ENCODE data around the gene APOBEC3A.
"Not testable (repeated sequence)": the region's sequence is repeated elsewhere in the genome, so short reads cannot be mapped to it uniquely, and the experiment has no call there.

Gene APOBEC3A

DNA sequence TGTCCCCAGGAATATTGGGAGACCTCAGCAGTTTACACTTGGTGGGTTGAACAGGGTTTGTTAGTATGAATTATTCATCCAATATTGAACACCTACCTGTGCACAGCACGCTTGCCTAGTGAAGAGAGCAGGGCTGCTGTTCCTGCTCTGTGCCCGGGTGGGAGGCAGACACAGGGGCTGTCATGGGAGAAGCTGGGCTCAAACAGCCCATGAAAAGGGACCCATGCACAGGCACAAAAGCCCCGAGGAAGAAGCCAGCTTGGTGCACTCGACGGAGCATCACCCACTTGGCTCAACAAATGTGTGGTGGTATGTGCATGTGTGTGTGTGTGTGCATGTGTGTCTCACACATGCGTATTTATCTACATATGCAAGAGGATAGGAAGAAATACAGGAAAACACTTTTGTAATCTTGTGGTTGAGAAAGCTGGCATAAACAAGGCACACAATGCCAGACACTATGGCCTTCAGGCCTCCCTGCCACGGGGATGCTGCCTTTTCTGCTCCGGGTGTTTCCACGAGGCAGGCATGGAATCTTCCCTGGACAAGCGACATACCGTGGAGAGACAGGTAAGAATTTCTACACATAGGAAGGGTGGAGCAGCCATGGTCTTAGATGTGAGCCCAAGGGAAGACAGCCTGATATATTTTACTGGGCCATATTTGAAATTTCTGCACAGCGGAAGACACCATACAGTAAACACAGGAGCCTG is 5.0 kb upstream of the APOBEC3A start:
- H3K4me3 ChIP-seq (ENCODE audit: low read depth, low read length): no peak overlapping the region
- no peaks in the 10 kb centered on the region for H3K9me3 ChIP-seq (ENCODE audit: control insufficient read depth, insufficient read depth, low read depth, low read length)
- no peak overlapping the region for H3K27ac ChIP-seq (ENCODE audit: low read depth, low read length)
- H3K9ac ChIP-seq (ENCODE audit: low read length): no peak overlapping the region
- H3K4me1 ChIP-seq (ENCODE audit: control insufficient read depth, insufficient read depth, low read length): no peaks in the 10 kb centered on the region; the same call in 1 of the 2 replicates
- H3K36me3 ChIP-seq (ENCODE audit: control insufficient read depth, insufficient read depth, low read length): no peaks in the 10 kb centered on the region
- H3K27me3 ChIP-seq (ENCODE audit: control insufficient read depth, insufficient read depth, low read length): peaks cover 3% of the 10 kb centered on the region; the same call in 1 of the 2 replicates

DNA sequence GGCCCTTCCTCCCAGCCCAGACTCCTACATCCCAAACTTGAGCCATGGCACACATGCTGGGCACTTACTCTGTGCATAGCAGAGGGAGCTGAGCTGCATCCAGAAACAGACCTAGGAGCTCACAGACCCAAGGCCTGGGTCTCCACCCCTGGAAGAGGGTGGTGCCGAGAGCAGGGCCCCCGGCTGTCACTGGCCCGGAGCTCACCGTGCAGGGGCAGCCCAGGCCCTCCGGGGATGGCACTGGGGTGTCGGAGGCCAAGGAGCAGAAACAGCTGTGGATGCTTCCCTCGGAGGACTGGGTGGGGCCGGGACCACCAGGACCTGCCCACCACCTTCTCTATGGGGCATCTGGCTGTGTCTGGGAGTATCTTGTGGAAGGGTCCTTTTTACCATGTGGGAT is 4.3 kb upstream of the APOBEC3A start:
- H3K27ac ChIP-seq (ENCODE audit: low read depth, low read length): no peak overlapping the region
- H3K36me3 ChIP-seq (ENCODE audit: control insufficient read depth, insufficient read depth, low read length): no peaks in the 10 kb centered on the region
- H3K27me3 ChIP-seq (ENCODE audit: control insufficient read depth, insufficient read depth, low read length): peaks cover under 1% of the 10 kb centered on the region; the same call in 1 of the 2 replicates
- H3K4me3 ChIP-seq (ENCODE audit: low read depth, low read length): no peak overlapping the region
- H3K9me3 ChIP-seq (ENCODE audit: control insufficient read depth, insufficient read depth, low read depth, low read length): no peaks in the 10 kb centered on the region
- no peak overlapping the region for H3K9ac ChIP-seq (ENCODE audit: low read length)
- H3K4me1 ChIP-seq (ENCODE audit: control insufficient read depth, insufficient read depth, low read length): no peaks in the 10 kb centered on the region

DNA sequence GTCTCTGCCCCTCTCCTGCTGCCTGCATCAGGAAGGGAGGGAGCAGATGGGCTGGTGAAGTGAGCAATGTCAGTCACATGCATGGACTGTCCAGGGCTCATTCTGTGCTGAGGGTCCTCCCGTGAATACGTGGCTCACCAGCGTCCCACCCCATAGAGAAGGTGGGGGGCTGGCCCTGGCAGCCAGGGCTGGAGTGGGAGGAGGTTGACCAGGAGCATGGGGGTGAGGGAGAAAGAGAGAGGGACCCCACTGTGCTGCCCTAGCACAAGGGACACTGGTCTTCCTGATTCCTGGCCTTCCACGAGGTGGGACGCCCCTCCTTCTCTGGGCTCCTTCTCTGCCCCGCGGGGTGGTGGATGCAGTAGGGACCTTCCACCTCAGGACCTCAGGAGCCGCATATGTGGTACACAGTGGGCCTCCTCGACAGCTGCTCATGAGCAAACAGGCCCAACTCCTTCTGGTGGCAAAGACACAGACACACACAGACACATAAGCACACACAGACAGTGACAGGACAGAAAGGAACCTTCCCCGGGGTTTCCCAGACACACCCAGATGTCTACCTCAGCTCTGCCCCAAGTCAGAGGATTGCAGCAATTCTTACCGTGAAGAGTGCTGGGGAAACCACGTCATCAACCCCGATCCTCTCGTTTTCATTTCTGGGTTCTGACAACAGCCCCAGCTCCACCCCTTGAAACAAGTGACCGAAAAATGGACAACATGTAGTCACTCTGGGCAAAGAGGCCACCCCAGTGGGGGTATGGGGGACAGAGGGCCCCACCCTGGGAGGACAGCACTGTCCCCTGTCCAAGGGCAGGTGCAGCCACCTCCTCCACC is 3.6 kb upstream of the APOBEC3A start:
- H3K9ac ChIP-seq (ENCODE audit: low read length): no peak overlapping the region
- H3K36me3 ChIP-seq (ENCODE audit: control insufficient read depth, insufficient read depth, low read length): no peaks in the 10 kb centered on the region
- no peak overlapping the region for H3K27ac ChIP-seq (ENCODE audit: low read depth, low read length)
- no peaks in the 10 kb centered on the region for H3K4me1 ChIP-seq (ENCODE audit: control insufficient read depth, insufficient read depth, low read length)
- H3K9me3 ChIP-seq (ENCODE audit: control insufficient read depth, insufficient read depth, low read depth, low read length): no peaks in the 10 kb centered on the region
- peaks cover under 1% of the 10 kb centered on the region; the same call in 1 of the 2 replicates for H3K27me3 ChIP-seq (ENCODE audit: control insufficient read depth, insufficient read depth, low read length)
- no peak overlapping the region for H3K4me3 ChIP-seq (ENCODE audit: low read depth, low read length)

DNA sequence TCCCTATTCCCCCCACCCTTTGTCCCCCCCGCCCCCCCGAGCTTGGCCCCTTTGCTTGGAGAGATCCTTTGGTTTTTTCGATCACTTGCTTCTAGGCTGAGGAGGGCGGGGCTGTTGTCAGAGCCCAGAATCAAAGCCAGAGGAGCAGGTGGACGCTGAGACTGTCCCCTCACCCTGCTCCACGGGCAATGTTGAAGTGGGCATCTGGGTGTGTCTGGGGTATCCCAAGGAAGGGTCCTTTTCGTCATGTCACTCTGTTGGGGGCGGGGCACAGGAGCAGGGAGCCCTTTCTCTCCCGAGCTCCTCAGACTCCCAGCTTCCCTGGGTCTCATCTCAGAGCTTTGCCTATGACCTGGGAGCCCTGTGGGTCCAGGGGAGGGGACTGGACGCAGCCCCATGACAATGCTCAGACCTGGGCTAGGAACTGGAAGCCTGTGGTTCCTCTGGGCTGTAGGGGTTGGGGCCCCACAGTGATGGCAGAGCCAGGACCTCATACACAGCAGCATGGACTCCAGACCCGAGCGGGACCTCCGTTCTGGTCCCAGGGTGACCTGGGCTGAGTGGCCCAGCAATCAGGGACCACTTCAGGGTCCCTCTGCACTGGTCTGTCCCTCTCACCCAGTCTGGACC is 2.9 kb upstream of the APOBEC3A start:
- H3K4me3 ChIP-seq (ENCODE audit: low read depth, low read length): no peak overlapping the region
- no peak overlapping the region for H3K9ac ChIP-seq (ENCODE audit: low read length)
- peaks cover 4% of the 10 kb centered on the region; the same call in 1 of the 2 replicates for H3K27me3 ChIP-seq (ENCODE audit: control insufficient read depth, insufficient read depth, low read length)
- H3K9me3 ChIP-seq (ENCODE audit: control insufficient read depth, insufficient read depth, low read depth, low read length): no peaks in the 10 kb centered on the region
- H3K36me3 ChIP-seq (ENCODE audit: control insufficient read depth, insufficient read depth, low read length): no peaks in the 10 kb centered on the region
- no peak overlapping the region for H3K27ac ChIP-seq (ENCODE audit: low read depth, low read length)
- H3K4me1 ChIP-seq (ENCODE audit: control insufficient read depth, insufficient read depth, low read length): no peaks in the 10 kb centered on the region

DNA sequence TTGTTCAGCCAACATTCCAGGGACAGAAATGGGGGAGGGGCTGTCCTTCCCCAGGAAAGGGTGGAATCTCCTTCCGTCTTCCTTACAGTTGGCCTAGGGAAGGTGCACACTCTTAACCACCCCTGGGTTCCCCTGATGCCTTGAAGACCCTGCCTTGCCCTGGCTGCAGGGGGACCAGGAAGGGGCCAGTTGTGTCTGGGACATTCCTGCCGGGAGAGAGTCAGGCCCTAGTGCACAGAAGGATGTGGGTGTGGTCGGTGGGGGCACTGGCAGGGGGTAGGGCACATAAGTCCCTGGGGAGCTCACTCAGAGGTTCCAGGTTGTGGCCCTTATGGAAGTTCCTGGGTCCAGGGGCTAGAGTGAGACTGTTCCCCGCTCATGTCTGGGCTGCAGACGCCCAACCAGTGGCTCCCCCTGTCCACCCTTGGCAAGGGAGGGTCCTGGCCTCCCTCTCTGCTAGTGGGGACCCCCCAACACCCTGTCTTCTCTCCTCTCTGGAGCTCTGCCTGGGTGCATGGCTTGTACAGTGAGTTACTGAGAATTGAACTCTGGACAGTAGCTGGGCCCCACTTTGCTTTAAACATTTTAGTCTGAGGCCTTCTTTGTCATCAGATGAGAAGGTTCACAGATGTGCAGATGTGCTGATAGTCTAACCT is 2.0 kb upstream of the APOBEC3A start:
- Histone ChIP-seq H3K4me3 (ENCODE audit: low read depth, low read length) (no peak overlapping the region), H3K9ac (ENCODE audit: low read length) (no peak overlapping the region)

DNA sequence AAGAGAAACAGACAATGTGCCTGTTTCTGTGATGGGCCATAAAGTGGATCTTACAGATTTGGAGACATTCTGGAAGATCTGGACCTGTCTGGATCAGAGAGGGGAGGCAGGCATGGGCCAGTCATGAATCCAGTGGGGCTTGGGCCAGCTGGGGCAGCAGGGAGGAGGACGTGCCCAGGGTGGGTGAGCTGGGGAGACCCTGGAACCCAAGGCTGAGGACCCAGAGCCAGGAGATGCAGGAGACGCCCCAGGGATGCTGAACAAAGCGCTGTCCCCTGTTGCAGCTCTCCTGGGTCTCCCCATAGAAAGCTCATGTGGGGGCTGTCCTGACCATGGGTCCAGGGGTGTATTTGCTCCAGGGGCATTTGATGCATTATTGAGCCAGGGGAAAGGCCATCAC is 1.5 kb upstream of the APOBEC3A start:
- Histone ChIP-seq H3K27ac (ENCODE audit: low read depth, low read length) (no peak overlapping the region), H3K4me1 (ENCODE audit: control insufficient read depth, insufficient read depth, low read length) (no peaks in the 10 kb centered on the region), H3K36me3 (ENCODE audit: control insufficient read depth, insufficient read depth, low read length) (no peaks in the 10 kb centered on the region), H3K4me3 (ENCODE audit: low read depth, low read length) (no peak overlapping the region), H3K27me3 (ENCODE audit: control insufficient read depth, insufficient read depth, low read length) (peaks cover 4% of the 10 kb centered on the region; the same call in 1 of the 2 replicates), H3K9ac (ENCODE audit: low read length) (no peak overlapping the region), H3K9me3 (ENCODE audit: control insufficient read depth, insufficient read depth, low read depth, low read length) (no peaks in the 10 kb centered on the region)

More for the DNA sequence above, 2.0 kb upstream of the APOBEC3A start:
- no peaks in the 10 kb centered on the region for H3K36me3 ChIP-seq (ENCODE audit: control insufficient read depth, insufficient read depth, low read length)
- H3K27ac ChIP-seq (ENCODE audit: low read depth, low read length): no peak overlapping the region
- H3K4me1 ChIP-seq (ENCODE audit: control insufficient read depth, insufficient read depth, low read length): no peaks in the 10 kb centered on the region
- H3K27me3 ChIP-seq (ENCODE audit: control insufficient read depth, insufficient read depth, low read length): peaks cover 4% of the 10 kb centered on the region; the same call in 1 of the 2 replicates
- H3K9me3 ChIP-seq (ENCODE audit: control insufficient read depth, insufficient read depth, low read depth, low read length): no peaks in the 10 kb centered on the region

DNA sequence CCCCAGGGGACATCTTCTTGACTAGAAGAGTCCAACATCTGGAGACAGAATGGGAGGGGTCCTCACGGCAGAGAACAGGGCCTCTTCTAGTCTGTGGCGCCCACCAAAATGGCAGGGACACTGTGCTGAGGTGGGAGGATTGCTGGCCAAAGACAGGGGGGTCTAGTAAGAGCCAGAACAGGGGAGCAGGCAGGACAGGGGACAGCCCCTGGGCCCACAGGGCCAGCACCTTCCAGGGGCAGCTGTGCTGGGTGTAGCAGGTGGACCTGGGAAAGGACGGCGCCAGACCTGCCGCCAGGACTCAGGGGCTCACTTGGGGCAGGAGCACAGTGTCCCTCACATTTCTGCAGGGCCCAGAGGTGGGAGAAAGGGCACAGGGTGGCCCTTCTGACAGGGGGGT is 858 bp upstream of the APOBEC3A start:
- Histone ChIP-seq H3K27me3 (ENCODE audit: control insufficient read depth, insufficient read depth, low read length) (peaks cover 4% of the 10 kb centered on the region; the same call in 1 of the 2 replicates), H3K4me1 (ENCODE audit: control insufficient read depth, insufficient read depth, low read length) (no peaks in the 10 kb centered on the region), H3K9me3 (ENCODE audit: control insufficient read depth, insufficient read depth, low read depth, low read length) (no peaks in the 10 kb centered on the region), H3K9ac (ENCODE audit: low read length) (no peak overlapping the region), H3K27ac (ENCODE audit: low read depth, low read length) (no peak overlapping the region), H3K4me3 (ENCODE audit: low read depth, low read length) (no peak overlapping the region), H3K36me3 (ENCODE audit: control insufficient read depth, insufficient read depth, low read length) (no peaks in the 10 kb centered on the region)

DNA sequence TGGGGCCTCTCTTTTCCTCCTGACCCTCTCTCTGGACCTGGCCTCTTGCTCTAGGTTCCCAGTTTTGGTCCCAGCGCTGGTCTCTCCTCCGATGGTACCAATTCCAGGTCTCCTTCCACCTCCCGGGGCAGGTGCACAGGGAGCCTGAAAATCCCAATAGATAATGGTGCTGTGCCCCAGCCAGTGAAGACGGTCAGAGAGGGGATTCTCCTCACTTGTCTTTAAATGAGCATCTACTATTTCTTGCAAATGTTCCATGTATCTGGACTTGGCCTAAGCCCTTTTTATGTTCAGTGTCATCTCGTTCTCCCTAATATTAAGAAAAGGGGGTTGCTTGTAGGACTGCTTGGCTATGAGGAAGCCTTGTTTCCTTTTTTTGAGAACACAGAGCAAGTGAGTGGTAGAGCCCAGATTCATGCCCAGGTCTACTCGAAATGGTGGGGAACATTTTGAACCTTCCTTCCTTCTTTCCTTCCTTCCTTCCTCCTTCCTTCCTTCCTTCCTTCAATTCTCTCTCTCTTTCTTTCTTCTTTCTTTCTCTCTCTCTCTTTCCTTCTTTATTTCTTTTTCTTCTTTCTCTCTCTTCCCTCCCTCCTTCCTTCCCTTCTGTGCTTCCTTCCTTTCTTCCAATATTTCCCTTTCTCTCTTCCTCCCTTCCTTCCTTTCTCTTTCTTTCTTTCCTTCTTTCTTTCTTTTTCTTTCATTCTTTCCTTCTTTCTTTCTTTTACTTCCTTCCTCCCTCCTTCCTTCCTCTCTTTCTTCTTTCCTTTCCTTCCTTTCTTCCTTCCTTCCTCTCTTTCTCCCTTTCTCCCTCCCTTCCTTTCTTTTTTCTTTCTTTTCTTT is 620 bp downstream of the APOBEC3A start:
- no peak overlapping the region for H3K4me3 ChIP-seq (ENCODE audit: low read depth, low read length)
- no peak overlapping the region for H3K9ac ChIP-seq (ENCODE audit: low read length)
- H3K4me1 ChIP-seq (ENCODE audit: control insufficient read depth, insufficient read depth, low read length): no peaks in the 10 kb centered on the region; the same call in 1 of the 2 replicates
- H3K9me3 ChIP-seq (ENCODE audit: control insufficient read depth, insufficient read depth, low read depth, low read length): no peaks in the 10 kb centered on the region
- no peak overlapping the region for H3K27ac ChIP-seq (ENCODE audit: low read depth, low read length)
- H3K36me3 ChIP-seq (ENCODE audit: control insufficient read depth, insufficient read depth, low read length): no peaks in the 10 kb centered on the region
- H3K27me3 ChIP-seq (ENCODE audit: control insufficient read depth, insufficient read depth, low read length): peaks cover 4% of the 10 kb centered on the region; the same call in 1 of the 2 replicates

DNA sequence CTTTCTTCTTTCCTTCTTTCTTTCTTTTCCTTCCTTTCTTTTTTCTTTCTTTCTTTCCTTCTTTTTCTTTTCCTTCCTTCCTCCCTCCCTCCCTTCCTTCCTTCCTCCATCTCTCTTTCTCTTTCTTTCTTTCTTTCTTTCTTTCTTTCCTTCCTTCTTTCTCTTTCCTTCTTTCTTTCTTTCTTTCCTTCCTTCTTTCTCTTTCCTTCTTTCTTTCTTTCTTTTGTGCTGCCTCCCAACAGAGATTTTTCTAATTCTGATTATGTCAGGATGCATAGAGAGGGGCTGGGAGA is 1.2 kb downstream of the APOBEC3A start:
- H3K36me3 ChIP-seq (ENCODE audit: control insufficient read depth, insufficient read depth, low read length); H3K4me3 ChIP-seq (ENCODE audit: low read depth, low read length); H3K27ac ChIP-seq (ENCODE audit: low read depth, low read length); H3K9me3 ChIP-seq (ENCODE audit: control insufficient read depth, insufficient read depth, low read depth, low read length); H3K9ac ChIP-seq (ENCODE audit: low read length); H3K27me3 ChIP-seq (ENCODE audit: control insufficient read depth, insufficient read depth, low read length); H3K4me1 ChIP-seq (ENCODE audit: control insufficient read depth, insufficient read depth, low read length): not testable (repeated sequence)

DNA sequence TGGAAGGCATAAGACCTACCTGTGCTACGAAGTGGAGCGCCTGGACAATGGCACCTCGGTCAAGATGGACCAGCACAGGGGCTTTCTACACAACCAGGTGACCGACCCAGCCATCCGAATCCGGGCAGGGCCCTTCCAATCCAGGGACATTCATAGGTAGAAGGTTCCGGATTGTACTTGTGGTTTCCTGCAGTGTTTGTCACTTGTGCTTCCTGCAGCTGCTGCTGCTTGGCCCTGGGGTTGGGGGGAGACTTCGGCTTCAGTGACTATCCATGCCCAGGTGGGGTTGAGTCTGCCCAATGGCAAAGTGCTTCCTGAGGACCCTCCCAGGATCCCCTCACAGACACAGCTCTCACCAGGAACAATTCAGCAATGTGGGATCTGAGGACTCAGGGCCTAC is 2.2 kb downstream of the APOBEC3A start:
- H3K27ac ChIP-seq (ENCODE audit: low read depth, low read length): no peak overlapping the region
- H3K27me3 ChIP-seq (ENCODE audit: control insufficient read depth, insufficient read depth, low read length): peaks cover 4% of the 10 kb centered on the region; the same call in 1 of the 2 replicates
- no peaks in the 10 kb centered on the region for H3K9me3 ChIP-seq (ENCODE audit: control insufficient read depth, insufficient read depth, low read depth, low read length)
- no peak overlapping the region for H3K4me3 ChIP-seq (ENCODE audit: low read depth, low read length)
- H3K4me1 ChIP-seq (ENCODE audit: control insufficient read depth, insufficient read depth, low read length): peaks cover 4% of the 10 kb centered on the region; the same call in 1 of the 2 replicates
- H3K36me3 ChIP-seq (ENCODE audit: control insufficient read depth, insufficient read depth, low read length): no peaks in the 10 kb centered on the region
- H3K9ac ChIP-seq (ENCODE audit: low read length): no peak overlapping the region
